Smooth muscle cell of the brain vasculature (primary cell): Measurements from ENCODE around the gene ARGLU1.

ENCODE experiments used
- DNase-seq: peaks from one replicate; pipeline ENCODE4 v3.0.0-alpha.2; 2012; ENCODE audit warnings: low read depth, low spot score

ARGLU1 gene

DNA sequence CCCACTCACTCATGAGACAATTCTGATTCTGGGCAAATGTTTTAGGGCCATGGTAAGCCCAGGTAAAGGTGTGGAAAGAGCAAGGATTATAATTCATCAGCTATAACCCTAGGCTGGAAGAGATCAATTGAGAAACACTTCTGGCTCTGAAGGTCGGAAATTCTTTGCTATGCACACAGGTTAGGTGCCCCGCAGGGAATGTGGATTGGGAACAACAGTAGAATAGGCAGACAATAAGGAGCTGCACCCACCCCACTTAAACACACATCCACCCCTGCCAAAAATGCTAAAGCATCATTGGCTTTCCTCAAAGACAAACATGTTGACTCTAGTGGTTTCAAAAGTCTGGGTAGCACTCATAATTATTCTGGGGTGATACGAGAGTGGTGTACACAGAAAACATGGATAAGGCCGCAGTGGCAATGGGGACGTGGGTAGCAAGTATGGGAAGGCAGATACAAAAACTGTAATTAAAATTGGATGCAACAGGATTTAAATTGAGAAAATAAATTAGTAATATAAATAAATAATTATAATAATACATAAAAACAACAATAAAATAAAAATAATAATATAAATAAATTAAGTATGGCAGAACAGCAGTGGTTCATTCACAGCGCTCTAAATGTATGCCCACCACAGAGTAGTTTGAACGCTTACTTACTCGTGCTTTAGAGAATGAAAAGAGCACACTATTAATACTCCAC is 41.0 kb downstream of the ARGLU1 start:
- DNase-seq = no peak

DNA sequence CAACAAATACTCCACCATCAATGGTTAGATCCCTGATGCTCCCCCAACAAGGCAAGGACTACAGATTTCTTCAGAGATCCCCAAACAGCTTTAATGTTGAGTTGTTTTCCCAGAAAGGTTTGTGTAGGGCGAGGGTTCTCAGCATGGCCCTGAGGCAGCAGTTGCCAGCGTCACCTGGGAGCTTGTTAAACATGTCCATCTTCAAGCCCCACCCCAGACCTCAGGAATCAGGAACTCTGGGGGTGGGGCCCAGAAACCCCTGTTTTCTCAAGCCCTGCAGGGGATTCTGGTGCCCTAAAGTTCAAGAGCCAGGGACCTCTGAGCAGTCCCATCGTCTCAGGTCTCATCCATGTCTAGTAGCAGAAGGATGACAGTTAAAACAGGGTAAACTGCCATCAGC is 42.1 kb downstream of the ARGLU1 start:
- no peak for DNase-seq

GRCh38 chr13:106524108-106524507 is 43.8 kb downstream of the ARGLU1 start:
- DNase-seq = no peak

- DNase-seq = no peak
These were observed 44.4 kb downstream of the ARGLU1 start for GRCh38 chr13:106523576-106523975.

DNA sequence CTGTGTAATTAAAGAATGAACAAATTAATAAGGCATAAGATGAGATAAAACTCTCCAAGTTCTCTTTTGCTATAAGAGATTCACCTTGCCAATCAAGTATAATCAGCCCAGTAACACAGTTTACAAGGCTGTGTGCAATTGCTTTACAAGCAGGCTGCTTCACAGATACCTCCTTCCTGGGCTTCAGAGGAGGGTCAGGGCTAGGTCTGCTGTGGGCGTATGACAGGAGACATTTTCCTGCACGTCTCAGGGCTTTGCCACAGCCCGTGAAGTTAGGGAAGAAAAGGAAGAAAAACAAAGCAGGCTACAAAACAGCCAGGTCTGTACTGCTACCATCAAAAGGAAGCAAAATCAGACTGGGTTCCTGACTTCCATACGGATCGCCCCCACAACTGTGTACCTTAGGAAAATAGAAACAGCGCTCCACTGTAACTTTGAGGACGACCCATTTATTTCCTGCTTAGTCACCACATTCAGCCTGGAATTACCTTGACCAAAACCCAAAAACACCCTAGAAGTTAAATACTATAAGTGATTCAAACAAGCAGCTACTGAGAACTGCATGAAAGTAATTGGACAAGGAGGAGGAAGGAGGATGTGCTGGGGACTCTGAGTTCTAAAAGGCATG is 44.9 kb downstream of the ARGLU1 start:
- DNase-seq = no peak

GRCh38 chr13:106522112-106522705 is 45.7 kb downstream of the ARGLU1 start:
- DNase-seq = no peak

GRCh38 chr13:106521095-106521799 is 46.7 kb downstream of the ARGLU1 start:
- no peak for DNase-seq

GRCh38 chr13:106520251-106521054 is 47.5 kb downstream of the ARGLU1 start:
- no peak for DNase-seq

GRCh38 chr13:106518512-106518911 is 49.4 kb downstream of the ARGLU1 start:
- no peak for DNase-seq

DNA sequence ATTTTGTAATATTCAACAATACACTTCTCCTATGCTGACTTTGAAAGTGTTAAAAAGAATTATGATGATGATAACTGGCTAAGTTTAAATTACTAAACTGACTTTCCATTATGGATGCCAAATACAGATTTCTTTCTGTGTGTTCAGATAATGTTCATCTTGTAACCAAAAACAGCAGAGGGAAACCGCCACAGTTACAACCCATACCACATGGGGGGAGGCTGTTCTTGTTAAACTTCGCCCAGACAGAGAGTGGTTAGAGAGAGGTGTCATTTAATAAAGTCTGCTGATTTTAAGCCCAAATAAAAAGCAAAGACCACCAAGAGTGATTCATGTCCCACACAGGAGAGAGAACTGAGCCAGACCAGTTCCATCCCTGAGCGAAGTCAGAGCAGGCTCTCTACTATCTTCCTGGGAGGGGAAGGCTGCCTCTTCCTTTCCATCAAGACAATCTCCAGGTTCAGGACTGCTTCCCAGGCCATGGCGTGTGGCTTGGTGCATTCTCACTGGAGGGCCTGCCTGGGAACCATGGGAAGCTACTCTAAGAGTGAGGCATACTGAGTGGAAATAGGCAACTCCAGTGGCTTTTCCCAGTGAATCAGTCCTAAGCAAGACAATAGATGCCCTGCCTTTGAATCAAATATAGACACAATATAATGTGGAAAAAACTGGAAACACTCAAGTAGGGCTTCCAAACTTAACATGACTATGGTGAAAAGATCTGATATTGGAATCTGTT is 50.7 kb downstream of the ARGLU1 start:
- no peak for DNase-seq

GRCh38 chr13:106515635-106516254 is 52.2 kb downstream of the ARGLU1 start:
- DNase-seq = no peak

GRCh38 chr13:106514928-106515634 is 52.9 kb downstream of the ARGLU1 start:
- DNase-seq = no peak

DNA sequence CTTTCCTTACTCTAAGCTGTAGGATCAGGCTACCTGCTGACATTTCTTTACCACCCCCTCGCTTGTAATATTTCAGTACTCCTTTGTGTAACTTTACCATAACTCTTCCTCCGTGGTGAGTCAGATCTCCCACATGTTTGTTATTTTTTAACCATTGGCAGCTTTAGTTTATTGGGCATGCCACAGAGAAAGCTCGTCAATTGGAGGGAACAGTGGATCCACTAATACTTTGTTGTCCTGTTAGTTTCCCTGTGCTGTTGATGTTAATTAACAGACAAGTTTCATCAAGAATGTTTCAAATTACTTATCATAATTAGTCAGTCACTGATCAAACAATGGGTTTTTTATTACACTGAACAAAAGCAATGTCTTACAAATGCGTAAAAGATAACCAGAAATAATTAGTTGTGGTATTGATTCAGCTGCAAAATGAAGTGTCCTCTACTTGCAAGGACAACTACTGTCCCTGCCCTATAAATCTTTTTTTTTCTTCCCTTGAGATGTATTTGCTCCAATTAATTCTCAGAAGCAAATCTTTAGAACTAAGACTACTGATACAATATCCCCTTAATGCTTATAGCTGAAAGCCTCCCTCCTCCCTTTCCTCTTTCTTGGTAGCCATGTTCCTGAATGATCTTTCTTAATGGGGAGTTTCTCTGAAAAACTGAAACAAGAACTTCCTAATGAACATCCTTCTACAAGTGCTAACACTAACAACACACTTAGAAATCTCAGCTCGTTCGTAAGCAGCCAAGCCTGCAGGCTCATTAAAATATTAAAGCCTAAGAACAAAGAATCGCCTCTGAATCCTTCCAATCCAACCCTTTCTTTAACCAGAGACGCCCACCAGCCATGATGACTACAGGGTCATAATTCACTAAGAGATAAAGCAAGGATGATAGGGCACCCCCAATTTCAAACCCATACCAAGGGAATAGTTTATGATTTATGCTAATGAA is 54.6 kb downstream of the ARGLU1 start:
- no peak for DNase-seq

DNA sequence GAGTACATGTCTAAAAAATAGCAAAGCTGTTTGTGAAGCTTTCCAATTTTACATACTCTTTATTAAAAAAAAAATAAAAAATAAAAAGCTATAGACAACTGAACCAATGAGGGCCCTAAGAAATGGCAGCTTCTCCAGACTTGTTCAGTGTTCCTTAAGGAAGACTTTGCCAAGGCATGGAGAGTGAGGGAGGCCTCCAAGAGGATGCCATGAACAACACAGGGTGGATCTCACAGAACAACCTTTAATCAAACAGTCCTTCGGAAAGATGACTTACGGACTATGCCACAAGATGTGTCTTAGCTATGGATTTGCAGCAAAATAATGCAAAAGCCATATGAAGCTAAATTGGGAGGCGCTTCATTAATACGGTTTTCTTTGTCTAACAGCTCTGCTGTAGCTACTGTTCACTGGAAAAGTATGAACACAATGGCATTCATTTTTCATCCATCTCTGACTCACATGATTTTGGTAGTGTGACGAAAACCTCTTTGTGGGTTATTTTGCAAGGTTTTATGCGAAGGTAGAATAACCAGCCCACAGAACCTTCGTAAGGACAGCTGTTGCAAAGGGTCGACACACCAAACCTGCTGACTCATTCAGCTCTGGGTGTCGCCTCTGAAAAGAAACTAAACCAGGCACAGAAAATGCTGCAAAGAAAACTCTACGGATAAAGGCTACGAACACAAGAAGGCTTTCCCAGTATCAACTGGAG is 60.2 kb downstream of the ARGLU1 start:
- DNase-seq = peak; percentile 59

- DNase-seq = no peak
These were observed 61.7 kb downstream of the ARGLU1 start for GRCh38 chr13:106506286-106506685.

- DNase-seq = no peak
These were observed 62.2 kb downstream of the ARGLU1 start for GRCh38 chr13:106505732-106506131.

DNA sequence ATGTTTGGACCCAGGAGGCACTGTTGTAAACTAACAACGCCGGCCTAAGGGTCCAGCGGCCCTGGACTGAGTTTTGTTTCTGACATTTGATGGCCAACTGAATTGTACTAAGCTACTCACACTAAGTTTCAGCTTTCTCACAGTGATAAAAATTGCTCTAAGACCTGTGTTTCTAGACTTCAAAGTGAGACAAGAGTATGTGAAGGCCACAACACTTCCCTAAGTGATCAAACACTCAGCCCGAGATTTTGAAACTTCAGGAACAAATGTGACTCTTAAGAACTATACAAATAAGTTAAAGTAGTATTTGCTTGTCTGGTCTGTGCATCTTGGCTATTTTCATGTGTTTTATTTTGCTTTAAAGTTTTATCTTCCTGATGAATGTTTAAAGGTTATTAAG is 62.6 kb downstream of the ARGLU1 start:
- DNase-seq = no peak
